ENCODE measurements around the gene SSH3.

DNA sequence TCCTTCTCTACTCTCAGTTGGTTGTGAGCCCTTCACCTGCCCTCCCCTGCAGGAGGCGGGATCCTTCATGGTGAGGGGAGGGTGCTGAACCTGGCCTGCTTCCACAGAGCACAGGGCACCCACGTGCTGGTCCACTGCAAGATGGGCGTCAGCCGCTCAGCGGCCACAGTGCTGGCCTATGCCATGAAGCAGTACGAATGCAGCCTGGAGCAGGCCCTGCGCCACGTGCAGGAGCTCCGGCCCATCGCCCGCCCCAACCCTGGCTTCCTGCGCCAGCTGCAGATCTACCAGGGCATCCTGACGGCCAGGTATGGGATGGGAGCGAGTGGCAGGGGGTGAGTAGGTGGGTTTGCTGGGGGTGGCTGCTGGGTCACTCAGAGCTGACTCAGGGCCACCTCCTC, 6.3 kb downstream of the SSH3 start:
- TF ChIP-seq, protein P1, sequence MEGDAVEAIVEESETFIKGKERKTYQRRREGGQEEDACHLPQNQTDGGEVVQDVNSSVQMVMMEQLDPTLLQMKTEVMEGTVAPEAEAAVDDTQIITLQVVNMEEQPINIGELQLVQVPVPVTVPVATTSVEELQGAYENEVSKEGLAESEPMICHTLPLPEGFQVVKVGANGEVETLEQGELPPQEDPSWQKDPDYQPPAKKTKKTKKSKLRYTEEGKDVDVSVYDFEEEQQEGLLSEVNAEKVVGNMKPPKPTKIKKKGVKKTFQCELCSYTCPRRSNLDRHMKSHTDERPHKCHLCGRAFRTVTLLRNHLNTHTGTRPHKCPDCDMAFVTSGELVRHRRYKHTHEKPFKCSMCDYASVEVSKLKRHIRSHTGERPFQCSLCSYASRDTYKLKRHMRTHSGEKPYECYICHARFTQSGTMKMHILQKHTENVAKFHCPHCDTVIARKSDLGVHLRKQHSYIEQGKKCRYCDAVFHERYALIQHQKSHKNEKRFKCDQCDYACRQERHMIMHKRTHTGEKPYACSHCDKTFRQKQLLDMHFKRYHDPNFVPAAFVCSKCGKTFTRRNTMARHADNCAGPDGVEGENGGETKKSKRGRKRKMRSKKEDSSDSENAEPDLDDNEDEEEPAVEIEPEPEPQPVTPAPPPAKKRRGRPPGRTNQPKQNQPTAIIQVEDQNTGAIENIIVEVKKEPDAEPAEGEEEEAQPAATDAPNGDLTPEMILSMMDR (conservative IDR thresholded peaks at IDR 0.05; ENCODE audit: low read depth, low read length): no peak
- no peak for TF ChIP-seq EZH2 (IDR thresholded peaks at IDR 0.05; ENCODE audit: borderline replicate concordance, low read depth, low read length, poor library complexity, severe bottlenecking)

Data from A673 (cell line).